Trophoblast cell (in vitro differentiated cells and primary cell): ENCODE results near the gene ADAMTS3.
"Not testable (repeated sequence)": the region's sequence is repeated elsewhere in the genome, so short reads cannot be mapped to it uniquely, and the experiment has no call there.

Experiments
- DNase-seq, 2 donors: peaks; one replicate each; pipeline ENCODE4 v3.0.0-alpha.2; 2016
- H2AFZ ChIP-seq: 2 replicates; pipeline ENCODE4 v1.6.1; 2013; ENCODE audit warnings: low read length, moderate library complexity, mild to moderate bottlenecking; ENCODE audit not compliant: insufficient read depth, poor library complexity
- H2AK5ac ChIP-seq: 2 replicates; pipeline ENCODE4 v1.6.1; 2013; ENCODE audit warnings: mild to moderate bottlenecking, low read length
- H2BK120ac ChIP-seq: 2 replicates; pipeline ENCODE4 v1.6.1; 2013; ENCODE audit warnings: low read length, mild to moderate bottlenecking, moderate library complexity; ENCODE audit not compliant: insufficient read depth, poor library complexity
- H2BK12ac ChIP-seq: 2 replicates; pipeline ENCODE4 v1.6.1; 2013; ENCODE audit warnings: mild to moderate bottlenecking, low read length, moderate library complexity
- H2BK5ac ChIP-seq: 2 replicates; pipeline ENCODE4 v1.6.1; 2013; ENCODE audit warnings: low read length, low read depth, moderate library complexity, mild to moderate bottlenecking; ENCODE audit not compliant: poor library complexity
- H3K14ac ChIP-seq: 2 replicates; pipeline ENCODE4 v1.6.1; 2013; ENCODE audit warnings: mild to moderate bottlenecking, low read length
- H3K18ac ChIP-seq: 2 replicates; pipeline ENCODE4 v1.6.1; 2013; ENCODE audit warnings: mild to moderate bottlenecking, low read length
- H3K23ac ChIP-seq: 2 replicates; pipeline ENCODE4 v1.6.1; 2013; ENCODE audit warnings: low read length
- H3K27ac ChIP-seq: 2 replicates; pipeline ENCODE4 v1.5.1; 2013; ENCODE audit warnings: low read depth, mild to moderate bottlenecking, inconsistent platforms, low read length, moderate library complexity
- H3K27me3 ChIP-seq: 2 replicates; pipeline ENCODE4 v1.6.1; 2013; ENCODE audit warnings: inconsistent platforms, mild to moderate bottlenecking, low read length, moderate library complexity; ENCODE audit not compliant: insufficient read depth
- H3K36me3 ChIP-seq, 2 experiments: 1 replicate in 1 of 2; 2 replicates in 1 of 2; pipeline ENCODE4 v1.6.1; 2013; ENCODE audit warnings: low read length in 2 of 2, mild to moderate bottlenecking in 2 of 2, moderate library complexity in 1 of 2; ENCODE audit not compliant: insufficient read depth in 2 of 2, control insufficient read depth in 1 of 2
- H3K4ac ChIP-seq: 2 replicates; pipeline ENCODE4 v1.6.1; 2013; ENCODE audit warnings: low read depth, mild to moderate bottlenecking, low read length, moderate library complexity
- H3K4me1 ChIP-seq, 2 experiments: 1 replicate in 1 of 2; 2 replicates in 1 of 2; pipeline ENCODE4 v1.6.1; 2013; ENCODE audit warnings: low read length in 2 of 2, mild to moderate bottlenecking in 2 of 2, moderate library complexity in 1 of 2; ENCODE audit not compliant: insufficient read depth in 2 of 2, control insufficient read depth in 1 of 2
- H3K4me2 ChIP-seq: 2 replicates; pipeline ENCODE4 v1.6.1; 2013; ENCODE audit warnings: inconsistent platforms, mild to moderate bottlenecking, low read length, moderate library complexity
- H3K4me3 ChIP-seq: 2 replicates; pipeline ENCODE4 v1.5.1; 2013; ENCODE audit warnings: mild to moderate bottlenecking, low read depth, low read length, inconsistent platforms
- H3K79me1 ChIP-seq: one replicate; pipeline ENCODE4 v1.6.1; 2013; ENCODE audit warnings: low read length
- H3K79me2 ChIP-seq: 2 replicates; pipeline ENCODE4 v1.6.1; 2013; ENCODE audit warnings: low read length, mild to moderate bottlenecking; ENCODE audit not compliant: control insufficient read depth, insufficient read depth, poor library complexity
- H3K9ac ChIP-seq: 2 replicates; pipeline ENCODE4 v1.6.1; 2013; ENCODE audit warnings: mild to moderate bottlenecking, low read length
- H3K9me3 ChIP-seq: 2 replicates; pipeline ENCODE4 v1.6.1; 2013; ENCODE audit warnings: low read depth, mild to moderate bottlenecking, control low read depth, inconsistent platforms, low read length; ENCODE audit not compliant: insufficient read depth
- H4K12ac ChIP-seq: 2 replicates; pipeline ENCODE4 v1.6.1; 2013; ENCODE audit warnings: low read depth, mild to moderate bottlenecking, low read length, moderate library complexity
- H4K8ac ChIP-seq: 2 replicates; pipeline ENCODE4 v1.6.1; 2013; ENCODE audit warnings: low read depth, mild to moderate bottlenecking, low read length, moderate library complexity
- H4K91ac ChIP-seq: one replicate; pipeline ENCODE4 v1.6.1; 2013; ENCODE audit warnings: low read depth, mild to moderate bottlenecking, low read length, moderate library complexity
- WGBS: extraction: QIAGEN DNeasy Blood & Tissue Kit; methylation state at CpG from one replicate; pipeline ENCODE4 v1.1.7; 2013; ENCODE audit warnings: missing lambda C conversion rate; ENCODE audit not compliant: insufficient read length, insufficient coverage; ENCODE audit errors: extremely low coverage; 5-methylcytosine and 5-hydroxymethylcytosine counted together

The ADAMTS3 gene

DNA sequence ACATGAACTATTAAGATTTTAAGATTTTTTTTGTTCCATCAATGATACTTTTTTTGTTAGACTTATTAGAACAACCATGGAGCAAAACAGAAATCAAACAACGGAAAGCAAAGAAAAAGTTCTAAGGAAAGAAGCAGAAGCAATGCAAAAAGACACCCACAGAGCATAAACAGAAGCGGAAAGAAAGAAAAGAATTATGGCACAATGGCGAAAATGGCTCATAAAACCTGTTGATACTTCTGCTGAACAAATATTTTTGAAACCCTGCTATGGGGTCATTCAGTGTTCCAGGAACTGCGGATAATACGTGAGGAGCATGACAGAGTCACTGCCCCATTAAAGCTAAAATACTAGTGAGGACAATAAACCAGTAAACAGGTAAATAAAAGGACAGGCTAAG lies 138.0 kb downstream of the ADAMTS3 start:
- no peak overlapping the region for H2AFZ ChIP-seq
- no peak overlapping the region for H4K12ac ChIP-seq
- no peak for DNase-seq
- no peak overlapping the region for H2BK12ac ChIP-seq
- H2BK120ac ChIP-seq = no peak overlapping the region
- no peak overlapping the region for H3K27ac ChIP-seq
- H3K4ac ChIP-seq = no peak overlapping the region
- WGBS = no CpG with 5 or more reads among the region's 5 CpGs
- no peak overlapping the region for H4K8ac ChIP-seq
- no peak overlapping the region for H3K4me3 ChIP-seq
- no peak overlapping the region for H3K4me2 ChIP-seq
- no peaks in the 10 kb centered on the region for H3K79me1 ChIP-seq
- no peaks in the 10 kb centered on the region for H3K9me3 ChIP-seq
- no peak overlapping the region for H2AK5ac ChIP-seq
- H2BK5ac ChIP-seq = no peak overlapping the region
- no peak overlapping the region for H3K18ac ChIP-seq
- H3K9ac ChIP-seq = no peak overlapping the region
- H3K23ac ChIP-seq = no peak overlapping the region
- no peaks in the 10 kb centered on the region for H3K27me3 ChIP-seq
- no peak overlapping the region for H3K14ac ChIP-seq
- no peaks in the 10 kb centered on the region for H3K4me1 ChIP-seq
- H4K91ac ChIP-seq = no peak overlapping the region
- no peaks in the 10 kb centered on the region for H3K79me2 ChIP-seq
- no peaks in the 10 kb centered on the region for H3K36me3 ChIP-seq

DNA sequence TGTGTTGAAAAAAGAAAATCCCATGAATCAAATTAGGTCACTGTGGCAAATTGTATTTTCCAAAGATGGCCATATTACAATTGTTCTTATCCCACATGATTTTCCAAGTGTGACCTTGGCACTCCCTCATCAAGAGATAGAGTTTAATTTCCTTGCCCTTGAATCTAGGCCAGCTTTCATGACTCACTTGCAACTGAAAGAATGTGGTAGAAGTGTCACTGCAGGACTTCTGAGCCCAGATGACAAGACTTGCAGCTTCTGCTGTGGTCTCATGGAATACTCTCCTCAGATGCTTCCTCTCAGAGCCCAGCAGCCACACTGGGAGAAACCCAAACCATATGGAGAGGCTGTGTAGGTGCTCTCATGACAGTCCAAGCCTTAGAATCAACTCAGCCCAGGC lies 139.0 kb downstream of the ADAMTS3 start:
- Histone ChIP-seq H3K4me2 (no peak overlapping the region), H3K9me3 (no peaks in the 10 kb centered on the region), H2BK5ac (no peak overlapping the region), H3K27me3 (no peaks in the 10 kb centered on the region), H3K27ac (no peak overlapping the region), H2AK5ac (no peak overlapping the region), H2BK12ac (no peak overlapping the region), H3K4me1 (no peaks in the 10 kb centered on the region), H3K18ac (no peak overlapping the region), H3K4ac (no peak overlapping the region), H3K79me2 (no peaks in the 10 kb centered on the region), H3K14ac (no peak overlapping the region), H4K12ac (no peak overlapping the region), H4K8ac (no peak overlapping the region), H4K91ac (no peak overlapping the region), H3K79me1 (no peaks in the 10 kb centered on the region), H3K4me3 (no peak overlapping the region), H3K23ac (no peak overlapping the region), H3K36me3 (no peaks in the 10 kb centered on the region), H3K9ac (no peak overlapping the region), H2BK120ac (no peak overlapping the region), H2AFZ (no peak overlapping the region)
- no peak for DNase-seq

DNA sequence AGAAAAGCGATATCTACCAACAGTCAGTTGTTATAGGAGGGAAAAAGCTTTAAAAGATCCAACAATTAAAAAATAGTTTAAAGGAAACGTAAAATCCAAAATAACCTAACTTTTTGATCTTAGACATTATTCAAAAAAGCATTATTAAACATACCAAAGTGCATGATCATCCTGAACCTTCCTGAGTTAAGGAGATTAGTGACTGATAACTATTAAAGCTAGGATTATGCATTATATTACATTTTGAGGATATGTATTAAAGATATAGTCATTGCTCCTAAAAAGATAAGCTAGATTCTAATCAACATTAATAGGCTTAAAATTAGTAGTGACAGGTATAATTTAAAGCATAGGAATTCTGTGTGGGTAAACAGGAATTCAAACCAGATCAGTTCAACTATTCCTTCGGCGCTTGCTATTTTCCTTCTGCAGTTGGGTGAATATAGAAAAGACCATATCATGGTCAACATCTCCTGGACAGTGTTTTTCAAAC lies 139.6 kb downstream of the ADAMTS3 start:
- H3K9ac ChIP-seq = no peak overlapping the region
- H3K23ac ChIP-seq = no peak overlapping the region
- H3K27me3 ChIP-seq = no peaks in the 10 kb centered on the region
- no peak overlapping the region for H2BK5ac ChIP-seq
- H3K4me3 ChIP-seq = no peak overlapping the region
- no peak overlapping the region for H3K4ac ChIP-seq
- H3K79me2 ChIP-seq = no peaks in the 10 kb centered on the region
- no peak overlapping the region for H2BK120ac ChIP-seq
- no peak for DNase-seq
- no peaks in the 10 kb centered on the region for H3K36me3 ChIP-seq
- H2AK5ac ChIP-seq = no peak overlapping the region
- no peak overlapping the region for H3K4me2 ChIP-seq
- no CpG with 5 or more reads among the region's 4 CpGs for WGBS
- H4K8ac ChIP-seq = no peak overlapping the region
- no peak overlapping the region for H2AFZ ChIP-seq
- H3K79me1 ChIP-seq = no peaks in the 10 kb centered on the region
- H4K12ac ChIP-seq = no peak overlapping the region
- H3K14ac ChIP-seq = no peak overlapping the region
- H2BK12ac ChIP-seq = no peak overlapping the region
- no peaks in the 10 kb centered on the region for H3K4me1 ChIP-seq
- no peak overlapping the region for H3K18ac ChIP-seq
- H4K91ac ChIP-seq = no peak overlapping the region
- no peaks in the 10 kb centered on the region for H3K9me3 ChIP-seq
- no peak overlapping the region for H3K27ac ChIP-seq

DNA sequence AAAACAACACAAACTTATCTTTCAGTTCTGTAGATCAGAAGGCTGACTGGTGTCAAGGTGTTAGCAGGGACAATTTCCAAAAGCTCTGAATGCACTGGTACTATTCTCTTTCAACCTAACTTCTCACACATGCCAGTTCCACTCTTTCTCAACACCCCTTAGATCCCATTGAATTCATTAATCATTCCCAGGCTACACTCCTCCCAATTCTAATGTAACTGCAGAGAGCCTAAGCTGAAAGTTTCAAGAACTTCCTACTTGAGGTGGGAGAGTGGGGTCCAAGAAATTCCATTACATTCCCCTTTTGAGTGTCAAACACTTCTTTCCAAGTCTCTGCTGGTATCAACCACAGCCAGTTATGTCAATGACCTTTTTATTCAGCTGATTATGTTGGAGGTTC lies 142.0 kb downstream of the ADAMTS3 start:
- H2BK120ac ChIP-seq = no peak overlapping the region
- H4K8ac ChIP-seq = no peak overlapping the region
- H3K4me2 ChIP-seq = no peak overlapping the region
- no peak overlapping the region for H2BK5ac ChIP-seq
- H2BK12ac ChIP-seq = no peak overlapping the region
- no peaks in the 10 kb centered on the region for H3K9me3 ChIP-seq
- no peaks in the 10 kb centered on the region for H3K4me1 ChIP-seq
- H4K12ac ChIP-seq = no peak overlapping the region
- no peaks in the 10 kb centered on the region for H3K36me3 ChIP-seq
- no peak overlapping the region for H3K9ac ChIP-seq
- no peak overlapping the region for H2AFZ ChIP-seq
- no peak overlapping the region for H3K14ac ChIP-seq
- H3K27me3 ChIP-seq = no peaks in the 10 kb centered on the region
- no peak overlapping the region for H3K27ac ChIP-seq
- H3K23ac ChIP-seq = no peak overlapping the region
- no peaks in the 10 kb centered on the region for H3K79me2 ChIP-seq
- no peak overlapping the region for H4K91ac ChIP-seq
- H3K18ac ChIP-seq = no peak overlapping the region
- no peak for DNase-seq
- H3K4me3 ChIP-seq = no peak overlapping the region
- H3K79me1 ChIP-seq = no peaks in the 10 kb centered on the region
- H2AK5ac ChIP-seq = no peak overlapping the region
- H3K4ac ChIP-seq = no peak overlapping the region

DNA sequence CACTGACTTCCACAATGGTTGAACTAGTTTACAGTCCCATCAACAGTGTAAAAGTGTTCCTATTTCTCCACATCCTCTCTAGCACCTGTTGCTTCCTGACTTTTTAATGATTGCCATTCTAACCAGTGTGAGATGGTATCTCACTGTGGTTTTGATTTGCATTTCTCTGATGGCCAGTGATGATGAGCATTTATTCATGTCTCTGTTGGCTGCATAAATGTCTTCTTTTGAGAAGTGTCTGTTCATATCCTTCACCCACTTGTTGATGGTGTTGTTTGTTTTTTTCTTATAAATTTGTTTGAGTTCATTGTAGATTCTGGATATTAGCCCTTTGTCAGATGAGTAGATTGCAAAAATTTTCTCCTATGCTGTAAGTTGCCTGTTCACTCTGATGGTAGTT lies 143.1 kb downstream of the ADAMTS3 start:
- not testable (repeated sequence) for H4K91ac ChIP-seq, H3K14ac ChIP-seq, H3K4me3 ChIP-seq, H2BK12ac ChIP-seq, H3K9me3 ChIP-seq, H3K79me2 ChIP-seq, H3K4me2 ChIP-seq, H2BK120ac ChIP-seq, H3K36me3 ChIP-seq, H3K4ac ChIP-seq, H2AFZ ChIP-seq, H3K23ac ChIP-seq, H4K12ac ChIP-seq, H2BK5ac ChIP-seq, H2AK5ac ChIP-seq, H3K27ac ChIP-seq, H3K79me1 ChIP-seq, DNase-seq, H3K4me1 ChIP-seq, H3K9ac ChIP-seq, H4K8ac ChIP-seq, H3K27me3 ChIP-seq, H3K18ac ChIP-seq
